ENCODE data around the gene DCLRE1A. TPM values are rescaled to one million over a fixed set of nuclear protein-coding genes. Genes with fewer than 3 reads are reported as not detected.
"Not testable (repeated sequence)": the region's sequence is repeated elsewhere in the genome, so short reads cannot be mapped to it uniquely, and the experiment has no call there.

The DCLRE1A gene
- total RNA-seq, 2 donors from 2014 or later = 6.2 to 8.5 TPM

DNA sequence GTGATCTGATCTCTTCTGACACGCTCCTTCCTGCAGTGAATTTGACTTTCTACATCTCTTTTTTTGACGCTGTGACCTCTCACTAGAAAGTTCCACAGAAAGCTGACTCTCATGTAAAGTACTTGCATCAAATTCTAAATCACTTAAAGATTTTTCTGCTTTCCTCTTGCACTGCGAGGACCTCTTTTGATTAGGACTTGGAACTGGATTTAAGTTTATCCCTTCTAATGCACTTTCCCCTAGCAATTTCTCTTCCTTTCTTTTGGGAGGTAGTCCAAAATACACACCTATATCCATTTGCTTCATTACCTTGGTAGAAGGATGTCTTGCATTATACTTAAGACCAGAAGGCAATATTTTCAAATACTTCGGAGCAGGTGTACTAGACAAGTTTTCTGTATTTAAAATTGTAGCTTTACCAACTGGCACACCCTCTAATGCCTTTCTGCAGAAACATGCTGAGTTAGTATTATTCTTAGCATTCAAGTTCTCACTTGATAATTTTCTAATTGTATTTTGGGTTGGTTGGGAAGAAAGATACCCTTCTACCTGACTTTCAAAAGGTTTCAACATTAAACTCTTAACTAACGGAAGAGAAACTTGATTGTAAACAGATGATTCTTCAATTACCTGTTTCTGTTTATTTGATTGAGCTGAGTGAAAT is 4.6 kb downstream of the DCLRE1A start:
- Histone ChIP-seq H3K9me3 (no peaks in the 10 kb centered on the region), H3K4me3 (no peak overlapping the region), H3K27me3 (no peaks in the 10 kb centered on the region), H3K36me3 (no peaks in the 10 kb centered on the region), H3K9ac (ENCODE audit: low read depth in 2 of 2, low read length in 2 of 2) (no peak overlapping the region), H3K4me1 (peaks cover 4% of the 10 kb centered on the region), H3K27ac (no peak overlapping the region)
- DNase-seq = no peak
- intact Hi-C loops (cut with DNase I) = no loop called here
- TF ChIP-seq, protein P1, sequence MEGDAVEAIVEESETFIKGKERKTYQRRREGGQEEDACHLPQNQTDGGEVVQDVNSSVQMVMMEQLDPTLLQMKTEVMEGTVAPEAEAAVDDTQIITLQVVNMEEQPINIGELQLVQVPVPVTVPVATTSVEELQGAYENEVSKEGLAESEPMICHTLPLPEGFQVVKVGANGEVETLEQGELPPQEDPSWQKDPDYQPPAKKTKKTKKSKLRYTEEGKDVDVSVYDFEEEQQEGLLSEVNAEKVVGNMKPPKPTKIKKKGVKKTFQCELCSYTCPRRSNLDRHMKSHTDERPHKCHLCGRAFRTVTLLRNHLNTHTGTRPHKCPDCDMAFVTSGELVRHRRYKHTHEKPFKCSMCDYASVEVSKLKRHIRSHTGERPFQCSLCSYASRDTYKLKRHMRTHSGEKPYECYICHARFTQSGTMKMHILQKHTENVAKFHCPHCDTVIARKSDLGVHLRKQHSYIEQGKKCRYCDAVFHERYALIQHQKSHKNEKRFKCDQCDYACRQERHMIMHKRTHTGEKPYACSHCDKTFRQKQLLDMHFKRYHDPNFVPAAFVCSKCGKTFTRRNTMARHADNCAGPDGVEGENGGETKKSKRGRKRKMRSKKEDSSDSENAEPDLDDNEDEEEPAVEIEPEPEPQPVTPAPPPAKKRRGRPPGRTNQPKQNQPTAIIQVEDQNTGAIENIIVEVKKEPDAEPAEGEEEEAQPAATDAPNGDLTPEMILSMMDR (IDR thresholded peaks at IDR 0.05) = no peak

DNA sequence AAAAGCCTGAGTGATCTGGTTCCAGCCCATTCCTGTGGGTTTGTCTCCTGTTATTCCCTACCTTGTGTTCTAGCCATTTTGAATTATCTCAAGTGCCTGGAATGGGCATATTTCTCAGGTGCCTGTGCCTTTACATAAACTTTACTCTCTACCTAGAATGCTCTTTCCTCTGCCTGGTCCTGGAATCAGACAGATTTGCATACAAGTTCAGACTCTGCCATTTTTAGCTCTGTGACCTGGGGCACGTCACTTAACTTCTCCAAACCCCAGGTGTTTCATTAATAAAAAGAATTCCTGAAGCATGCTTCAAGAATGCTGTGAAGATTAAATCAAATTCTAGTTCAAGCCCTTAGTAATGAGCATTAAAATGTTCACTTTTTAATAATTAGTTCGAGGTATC is 7.8 kb downstream of the DCLRE1A start:
- intact Hi-C loops (cut with DNase I) = no loop called here
- DNase-seq = no peak

DNA sequence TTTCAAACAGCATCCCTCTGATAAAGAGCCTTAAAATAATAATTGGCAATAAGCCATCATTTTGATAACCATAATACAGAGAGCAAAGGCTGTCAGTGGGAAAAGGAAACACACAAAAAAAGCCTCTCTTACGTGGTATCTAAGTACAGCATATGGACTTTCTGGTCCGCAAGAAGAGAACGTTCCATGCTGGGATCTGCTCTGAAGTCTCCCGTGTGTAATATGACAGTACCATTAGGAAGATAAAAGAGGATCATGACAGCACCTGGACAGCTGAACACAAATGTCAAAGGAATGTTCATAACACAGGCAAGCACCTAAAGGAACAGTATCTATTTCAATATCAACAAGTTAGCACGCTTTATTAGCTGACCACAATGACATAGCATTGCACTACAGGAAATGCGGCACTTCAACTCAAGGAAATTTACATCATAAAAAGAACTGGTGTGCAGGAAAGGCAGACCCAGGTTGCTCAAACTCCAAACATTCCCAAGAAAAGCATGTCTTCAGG is 9.9 kb downstream of the DCLRE1A start:
- no peak for DNase-seq
- Histone ChIP-seq H3K4me1 (no peaks in the 10 kb centered on the region), H3K27ac (no peak overlapping the region), H3K36me3 (no peaks in the 10 kb centered on the region), H3K9ac (ENCODE audit: low read depth in 2 of 2, low read length in 2 of 2) (no peak overlapping the region), H3K27me3 (no peaks in the 10 kb centered on the region), H3K4me3 (no peak overlapping the region), H3K9me3 (no peaks in the 10 kb centered on the region)
- TF ChIP-seq, protein P1 (IDR thresholded peaks at IDR 0.05) = no peak
- intact Hi-C loops (cut with DNase I) = no loop called here

More for the DNA sequence above, 7.8 kb downstream of the DCLRE1A start:
- H3K9me3 ChIP-seq = no peaks in the 10 kb centered on the region
- H3K27me3 ChIP-seq = no peaks in the 10 kb centered on the region
- TF ChIP-seq, protein P1 (IDR thresholded peaks at IDR 0.05) = no peak
- H3K4me3 ChIP-seq = no peak overlapping the region
- no peaks in the 10 kb centered on the region for H3K4me1 ChIP-seq
- H3K36me3 ChIP-seq = no peaks in the 10 kb centered on the region
- no peak overlapping the region for H3K27ac ChIP-seq
- no peak overlapping the region for H3K9ac ChIP-seq (ENCODE audit: low read depth in 2 of 2, low read length in 2 of 2)

DNA sequence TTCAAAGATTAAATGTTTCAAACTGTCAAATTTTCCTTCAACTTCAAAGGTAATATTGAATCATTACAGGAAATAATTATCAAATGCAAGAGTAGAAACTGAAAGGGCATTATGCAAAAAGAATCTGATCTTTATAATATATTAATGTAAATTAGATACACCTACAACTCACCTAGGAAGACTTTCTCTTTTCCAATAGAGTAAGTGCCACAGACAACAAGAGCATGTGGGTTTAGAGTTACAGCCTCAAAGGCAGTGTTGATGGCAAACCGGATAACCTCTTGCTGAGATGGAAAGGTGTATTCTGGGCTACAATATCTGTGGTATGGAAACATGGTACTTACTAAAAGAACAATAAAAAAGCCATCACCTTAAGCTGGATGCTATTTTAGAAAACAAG is 11.7 kb downstream of the DCLRE1A start:
- intact Hi-C loops (cut with DNase I) = no loop called here
- Histone ChIP-seq H3K27ac (no peak overlapping the region), H3K4me1 (no peaks in the 10 kb centered on the region), H3K9ac (ENCODE audit: low read depth in 2 of 2, low read length in 2 of 2) (no peak overlapping the region), H3K9me3 (no peaks in the 10 kb centered on the region), H3K4me3 (no peak overlapping the region), H3K27me3 (no peaks in the 10 kb centered on the region), H3K36me3 (no peaks in the 10 kb centered on the region)
- DNase-seq = no peak
- TF ChIP-seq, protein P1 (IDR thresholded peaks at IDR 0.05) = no peak

DNA sequence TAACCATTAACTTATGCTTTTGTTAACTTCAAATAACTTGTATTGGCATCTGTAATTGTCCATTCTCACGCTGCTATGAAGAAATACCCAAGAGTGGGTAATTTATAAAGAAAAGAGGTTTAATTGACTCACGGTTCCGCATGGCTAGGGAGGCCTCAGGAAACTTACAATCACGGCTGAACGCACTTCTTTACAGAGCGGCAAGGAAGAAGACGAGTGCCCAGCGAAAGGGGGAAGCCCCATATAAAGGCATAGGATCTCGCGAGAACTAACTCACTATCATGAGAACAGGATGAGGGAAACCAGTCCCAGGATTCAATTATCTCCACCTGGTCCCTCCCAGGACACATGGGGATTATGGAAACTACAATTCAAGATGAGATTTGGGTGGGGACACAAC is 25.3 kb downstream of the DCLRE1A start:
- H3K4me1 ChIP-seq; DNase-seq; H3K4me3 ChIP-seq; H3K27ac ChIP-seq; H3K27me3 ChIP-seq; H3K9me3 ChIP-seq; H3K36me3 ChIP-seq; intact Hi-C loops (cut with DNase I); H3K9ac ChIP-seq (ENCODE audit: low read depth in 2 of 2, low read length in 2 of 2): not testable (repeated sequence)

DNA sequence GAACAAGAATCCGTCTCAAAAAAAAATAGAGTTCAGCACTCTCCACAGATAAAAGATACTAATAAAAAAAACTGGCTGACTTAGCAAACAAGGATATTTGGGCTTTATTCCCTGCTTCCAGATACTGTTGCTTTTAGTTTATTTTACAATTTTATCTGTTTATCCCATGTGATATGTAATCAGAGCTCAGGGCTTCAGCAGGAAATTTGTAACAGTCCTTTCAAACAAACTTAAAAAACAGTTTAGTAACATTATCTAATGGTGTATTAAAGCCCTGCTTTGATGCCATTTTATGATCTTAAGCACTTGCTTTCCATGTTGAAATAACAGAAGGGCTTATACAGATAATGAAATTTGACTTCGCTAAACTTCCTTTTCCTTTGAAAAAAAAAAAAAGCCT is 28.1 kb downstream of the DCLRE1A start:
- no peaks in the 10 kb centered on the region for H3K9me3 ChIP-seq
- H3K9ac ChIP-seq (ENCODE audit: low read depth in 2 of 2, low read length in 2 of 2) = no peak overlapping the region
- intact Hi-C loops (cut with DNase I) = no loop called here
- no peaks in the 10 kb centered on the region for H3K4me1 ChIP-seq
- H3K4me3 ChIP-seq = no peak overlapping the region
- no peak overlapping the region for H3K27ac ChIP-seq
- no peak for DNase-seq
- no peaks in the 10 kb centered on the region for H3K27me3 ChIP-seq
- H3K36me3 ChIP-seq = no peaks in the 10 kb centered on the region
- TF ChIP-seq, protein P1 (IDR thresholded peaks at IDR 0.05) = no peak

Data from colonic mucosa (tissue), 4 donors.